ENCODE results near the gene LPAR2. TPM values are rescaled to one million over a fixed set of nuclear protein-coding genes. Genes with fewer than 3 reads are reported as not detected.

The LPAR2 gene
- total RNA-seq, 1 donor from 2014 or later, result 56.5 TPM

DNA sequence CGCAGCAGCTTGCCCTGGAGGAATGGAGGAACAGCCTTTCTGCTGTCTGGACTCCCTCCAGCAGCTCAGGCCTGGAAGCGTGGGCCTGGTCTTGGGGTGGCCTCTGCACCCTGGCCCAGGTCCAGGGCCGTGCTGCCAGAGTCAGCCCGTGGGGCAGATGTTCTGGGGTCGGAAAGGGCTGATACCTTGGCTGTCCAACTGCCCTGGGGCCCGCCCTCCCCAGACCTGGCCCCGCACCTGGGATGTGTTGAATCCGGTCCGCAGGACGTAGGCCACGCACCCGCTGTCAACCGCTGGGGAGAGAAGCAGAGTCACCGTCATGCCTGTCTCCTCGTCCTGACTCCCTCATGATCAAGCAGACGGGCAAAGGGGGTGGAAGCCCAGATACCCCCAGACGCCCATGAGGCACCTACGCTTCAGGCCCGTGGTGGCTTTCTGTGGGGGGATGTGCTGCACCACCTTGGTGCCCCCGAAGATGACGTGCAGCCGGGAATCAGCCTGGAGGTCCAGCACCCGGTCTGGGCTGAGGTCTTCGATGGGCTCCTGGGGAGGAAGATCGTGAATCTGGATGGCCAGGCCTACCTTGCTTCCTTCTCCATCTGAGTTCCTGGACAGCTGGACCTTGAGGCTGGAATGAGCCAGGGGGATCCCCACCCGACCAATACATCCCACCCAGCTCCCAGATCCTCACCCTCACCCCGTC lies 27.8 kb upstream of the LPAR2 start:
- no peak for DNase-seq (ENCODE audit: extremely low spot score, unreplicated experiment)
- peaks cover 11% of the 10 kb centered on the region for H3K36me3 Mint-ChIP-seq
- H3K4me3 Mint-ChIP-seq, result no peak overlapping the region
- H3K4me1 Mint-ChIP-seq (ENCODE audit: unreplicated experiment), result no peaks in the 10 kb centered on the region
- TF ChIP-seq, protein P1, sequence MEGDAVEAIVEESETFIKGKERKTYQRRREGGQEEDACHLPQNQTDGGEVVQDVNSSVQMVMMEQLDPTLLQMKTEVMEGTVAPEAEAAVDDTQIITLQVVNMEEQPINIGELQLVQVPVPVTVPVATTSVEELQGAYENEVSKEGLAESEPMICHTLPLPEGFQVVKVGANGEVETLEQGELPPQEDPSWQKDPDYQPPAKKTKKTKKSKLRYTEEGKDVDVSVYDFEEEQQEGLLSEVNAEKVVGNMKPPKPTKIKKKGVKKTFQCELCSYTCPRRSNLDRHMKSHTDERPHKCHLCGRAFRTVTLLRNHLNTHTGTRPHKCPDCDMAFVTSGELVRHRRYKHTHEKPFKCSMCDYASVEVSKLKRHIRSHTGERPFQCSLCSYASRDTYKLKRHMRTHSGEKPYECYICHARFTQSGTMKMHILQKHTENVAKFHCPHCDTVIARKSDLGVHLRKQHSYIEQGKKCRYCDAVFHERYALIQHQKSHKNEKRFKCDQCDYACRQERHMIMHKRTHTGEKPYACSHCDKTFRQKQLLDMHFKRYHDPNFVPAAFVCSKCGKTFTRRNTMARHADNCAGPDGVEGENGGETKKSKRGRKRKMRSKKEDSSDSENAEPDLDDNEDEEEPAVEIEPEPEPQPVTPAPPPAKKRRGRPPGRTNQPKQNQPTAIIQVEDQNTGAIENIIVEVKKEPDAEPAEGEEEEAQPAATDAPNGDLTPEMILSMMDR (conservative IDR thresholded peaks at IDR 0.05), result no peak
- no peak overlapping the region for H3K27ac Mint-ChIP-seq
- no peaks in the 10 kb centered on the region for H3K9me3 Mint-ChIP-seq
- no peaks in the 10 kb centered on the region for H3K27me3 Mint-ChIP-seq

DNA sequence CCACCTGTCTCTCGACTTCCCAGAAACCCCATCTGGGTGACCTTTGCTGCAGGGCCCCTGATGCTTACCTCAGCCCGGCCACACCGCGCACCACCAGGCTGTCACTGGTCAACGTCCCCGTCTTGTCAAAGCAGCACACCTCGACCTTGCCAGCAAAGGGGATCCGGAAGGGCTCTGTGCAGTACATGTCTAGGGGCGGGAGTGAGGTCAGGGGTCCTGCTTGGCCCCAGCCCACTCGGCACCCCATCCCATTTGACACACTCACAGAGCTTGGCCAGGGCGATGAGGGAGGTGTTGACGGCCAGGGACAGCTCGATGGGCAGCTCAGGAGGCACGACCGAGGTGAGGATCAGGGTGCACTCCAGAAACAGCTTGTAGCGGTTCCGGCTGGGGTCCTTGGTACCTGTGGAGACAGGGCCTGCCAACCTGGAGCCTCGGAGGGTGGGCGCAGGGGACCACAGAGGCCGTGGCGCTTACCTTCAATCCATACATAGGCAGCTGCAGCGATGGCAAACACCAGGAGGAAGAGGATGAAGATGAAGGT lies 27.1 kb upstream of the LPAR2 start:
- no peak for DNase-seq (ENCODE audit: extremely low spot score, unreplicated experiment)
- Mint-ChIP-seq H3K9me3 (no peaks in the 10 kb centered on the region), H3K36me3 (peaks cover 11% of the 10 kb centered on the region), H3K27ac (no peak overlapping the region), H3K27me3 (no peaks in the 10 kb centered on the region), H3K4me3 (no peak overlapping the region), H3K4me1 (ENCODE audit: unreplicated experiment) (no peaks in the 10 kb centered on the region)
- TF ChIP-seq, protein P1 (conservative IDR thresholded peaks at IDR 0.05), result no peak

GRCh38 chr19:19654441-19654840 lies 26.4 kb upstream of the LPAR2 start:
- Mint-ChIP-seq H3K9me3 (no peaks in the 10 kb centered on the region), H3K4me1 (ENCODE audit: unreplicated experiment) (no peaks in the 10 kb centered on the region), H3K4me3 (no peak overlapping the region), H3K27ac (no peak overlapping the region), H3K36me3 (peaks cover 11% of the 10 kb centered on the region), H3K27me3 (no peaks in the 10 kb centered on the region)
- DNase-seq (ENCODE audit: extremely low spot score, unreplicated experiment), result no peak
- TF ChIP-seq, protein P1 (conservative IDR thresholded peaks at IDR 0.05), result no peak

DNA sequence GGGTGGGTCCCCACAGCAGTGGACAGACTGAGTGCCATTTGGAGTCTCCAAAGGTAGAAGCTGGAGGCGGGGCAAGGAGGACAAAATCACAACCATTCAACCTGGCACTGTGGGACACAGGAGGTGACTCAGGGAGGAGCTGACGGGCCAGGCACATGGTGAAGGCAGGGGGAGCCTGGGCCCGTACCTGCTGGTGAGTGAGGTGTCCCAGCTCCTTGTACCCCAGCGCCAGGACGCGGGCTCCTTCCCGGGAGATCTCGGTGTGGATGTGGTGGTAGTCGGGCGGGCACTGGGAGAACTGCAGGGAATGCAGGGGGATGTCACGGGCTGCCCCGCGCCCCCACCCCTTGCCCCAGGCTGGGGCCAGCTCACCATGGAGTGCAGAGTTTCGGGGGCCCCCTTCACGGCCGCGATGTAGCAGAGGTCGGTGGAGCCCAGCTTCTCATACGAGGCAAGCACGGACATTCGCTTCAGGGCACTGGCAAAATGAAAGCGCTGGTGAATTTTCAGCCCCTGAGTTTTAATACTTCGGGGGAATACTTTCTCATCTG lies 25.7 kb upstream of the LPAR2 start:
- H3K4me1 Mint-ChIP-seq (ENCODE audit: unreplicated experiment), result no peaks in the 10 kb centered on the region
- H3K4me3 Mint-ChIP-seq, result no peak overlapping the region
- peaks cover 11% of the 10 kb centered on the region for H3K36me3 Mint-ChIP-seq
- H3K27ac Mint-ChIP-seq, result no peak overlapping the region
- no peak for DNase-seq (ENCODE audit: extremely low spot score, unreplicated experiment)
- no peaks in the 10 kb centered on the region for H3K27me3 Mint-ChIP-seq
- H3K9me3 Mint-ChIP-seq, result no peaks in the 10 kb centered on the region
- TF ChIP-seq, protein P1 (conservative IDR thresholded peaks at IDR 0.05), result no peak

GRCh38 chr19:19652482-19653295 lies 24.7 kb upstream of the LPAR2 start:
- no peaks in the 10 kb centered on the region for H3K9me3 Mint-ChIP-seq
- peaks cover 8% of the 10 kb centered on the region for H3K36me3 Mint-ChIP-seq
- TF ChIP-seq, protein P1 (conservative IDR thresholded peaks at IDR 0.05), result no peak
- no peak overlapping the region for H3K4me3 Mint-ChIP-seq
- no peaks in the 10 kb centered on the region for H3K4me1 Mint-ChIP-seq (ENCODE audit: unreplicated experiment)
- no peak overlapping the region for H3K27ac Mint-ChIP-seq
- no peaks in the 10 kb centered on the region for H3K27me3 Mint-ChIP-seq
- DNase-seq (ENCODE audit: extremely low spot score, unreplicated experiment), result no peak
